ENCODE results near the gene HNRNPLL. TPM values are rescaled to one million over a fixed set of nuclear protein-coding genes. Genes with fewer than 3 reads are reported as not detected.
"Not testable (repeated sequence)": the region's sequence is repeated elsewhere in the genome, so short reads cannot be mapped to it uniquely, and the experiment has no call there.

Gene HNRNPLL
- total RNA-seq, 1 donor: 46.0 TPM

GRCh38 chr2:38539086-38539485 is 63.6 kb downstream of the HNRNPLL start:
- no peaks in the 10 kb centered on the region for H4K20me1 ChIP-seq (ENCODE audit: insufficient read depth, low read length)
- no peaks in the 10 kb centered on the region for H3K79me2 ChIP-seq (ENCODE audit: insufficient read depth, low read length)
- H3K4me1 ChIP-seq (ENCODE audit: insufficient read depth, low read length): peaks cover 4% of the 10 kb centered on the region
- no peak overlapping the region for H2AFZ ChIP-seq (ENCODE audit: low read length)
- H3K4me2 ChIP-seq (ENCODE audit: insufficient read depth, low read length): no peak overlapping the region
- H3K27me3 ChIP-seq (ENCODE audit: insufficient read depth, low read length): peaks cover 10% of the 10 kb centered on the region
- DNase-seq (ENCODE audit: insufficient read length, low spot score, missing footprints): peak; percentile 55
- TF ChIP-seq CTCF (IDR thresholded peaks at IDR 0.05; ENCODE audit: extremely low read depth, low read depth, low read length): no peak
- no peak overlapping the region for H3K4me3 ChIP-seq (ENCODE audit: insufficient read depth, low read length)
- H3K27ac ChIP-seq (ENCODE audit: low read depth, low read length): no peak overlapping the region
- no peaks in the 10 kb centered on the region for H3K36me3 ChIP-seq (ENCODE audit: insufficient read depth, low read length)
- no peaks in the 10 kb centered on the region for H3K9me3 ChIP-seq (ENCODE audit: low read depth, low read length)

- Histone ChIP-seq H2AFZ (ENCODE audit: low read length) (no peak overlapping the region), H3K9me3 (ENCODE audit: low read depth, low read length) (no peaks in the 10 kb centered on the region), H4K20me1 (ENCODE audit: insufficient read depth, low read length) (no peaks in the 10 kb centered on the region), H3K4me1 (ENCODE audit: insufficient read depth, low read length) (peaks cover 4% of the 10 kb centered on the region), H3K79me2 (ENCODE audit: insufficient read depth, low read length) (no peaks in the 10 kb centered on the region), H3K4me2 (ENCODE audit: insufficient read depth, low read length) (no peak overlapping the region), H3K27ac (ENCODE audit: low read depth, low read length) (no peak overlapping the region), H3K27me3 (ENCODE audit: insufficient read depth, low read length) (peaks cover 13% of the 10 kb centered on the region), H3K4me3 (ENCODE audit: insufficient read depth, low read length) (no peak overlapping the region), H3K36me3 (ENCODE audit: insufficient read depth, low read length) (no peaks in the 10 kb centered on the region)
- peak; percentile 57 for DNase-seq (ENCODE audit: insufficient read length, low spot score, missing footprints)
- no peak for TF ChIP-seq CTCF (IDR thresholded peaks at IDR 0.05; ENCODE audit: extremely low read depth, low read depth, low read length)
These were observed 64.7 kb downstream of the HNRNPLL start for GRCh38 chr2:38537937-38538525.

GRCh38 chr2:38537296-38537695 is 65.4 kb downstream of the HNRNPLL start:
- not testable (repeated sequence) for H3K4me2 ChIP-seq (ENCODE audit: insufficient read depth, low read length); H2AFZ ChIP-seq (ENCODE audit: low read length); H3K27ac ChIP-seq (ENCODE audit: low read depth, low read length); H3K36me3 ChIP-seq (ENCODE audit: insufficient read depth, low read length); H3K79me2 ChIP-seq (ENCODE audit: insufficient read depth, low read length); DNase-seq (ENCODE audit: insufficient read length, low spot score, missing footprints); H3K4me1 ChIP-seq (ENCODE audit: insufficient read depth, low read length); H3K4me3 ChIP-seq (ENCODE audit: insufficient read depth, low read length); H3K9me3 ChIP-seq (ENCODE audit: low read depth, low read length); H4K20me1 ChIP-seq (ENCODE audit: insufficient read depth, low read length)
- peaks cover 13% of the 10 kb centered on the region for H3K27me3 ChIP-seq (ENCODE audit: insufficient read depth, low read length)

GRCh38 chr2:38535744-38536506 is 66.8 kb downstream of the HNRNPLL start:
- H3K9me3 ChIP-seq (ENCODE audit: low read depth, low read length): no peaks in the 10 kb centered on the region
- H3K27ac ChIP-seq (ENCODE audit: low read depth, low read length): no peak overlapping the region
- peak overlapping the region; percentile 77 for H3K4me3 ChIP-seq (ENCODE audit: insufficient read depth, low read length)
- H3K36me3 ChIP-seq (ENCODE audit: insufficient read depth, low read length): no peaks in the 10 kb centered on the region
- H3K79me2 ChIP-seq (ENCODE audit: insufficient read depth, low read length): no peaks in the 10 kb centered on the region
- H3K4me1 ChIP-seq (ENCODE audit: insufficient read depth, low read length): peaks cover 4% of the 10 kb centered on the region
- H4K20me1 ChIP-seq (ENCODE audit: insufficient read depth, low read length): no peaks in the 10 kb centered on the region
- H3K27me3 ChIP-seq (ENCODE audit: insufficient read depth, low read length): peaks cover 13% of the 10 kb centered on the region
- DNase-seq (ENCODE audit: insufficient read length, low spot score, missing footprints): peak; percentile 94
- H2AFZ ChIP-seq (ENCODE audit: low read length): peak overlapping the region; percentile 93
- H3K4me2 ChIP-seq (ENCODE audit: insufficient read depth, low read length): peak overlapping the region; percentile 97
- TF ChIP-seq CTCF (IDR thresholded peaks at IDR 0.05; ENCODE audit: extremely low read depth, low read depth, low read length): peak; percentile 70
